Stimulated activated CD4-positive, alpha-beta T cell treated with anti-CD3 and anti-CD28 coated beads, TNF-alpha, amount 100 ng/mL, for 24 hours (primary cell): ENCODE data around the gene ABCB7.
A peak's percentile ranks its signal among the peaks of the same experiment; 100 is the strongest.
"Not testable (repeated sequence)": the region's sequence is repeated elsewhere in the genome, so short reads cannot be mapped to it uniquely, and the experiment has no call there.

Source experiments
- DNase-seq, 3 experiments: peaks; one replicate each; pipeline ENCODE4 v3.0.0-alpha.2; 2020; ENCODE audit warnings: low read depth in 3 of 3

ABCB7 gene

GRCh38 chrX:75155827-75156525 lies at the start of gene ABCB7:
ABCB7 (minus strand) TSS chrX:75156283; CDS start chrX:75156272, 11 bp downstream.
- peak; percentile 19 to 38 (median 36) for DNase-seq

GRCh38 chrX:75188415-75189206 lies 32.5 kb upstream of the ABCB7 start:
- DNase-seq, result not testable (repeated sequence)

- DNase-seq, result no peak
These were observed 25.6 kb upstream of the ABCB7 start for GRCh38 chrX:75181721-75182120.

GRCh38 chrX:75179536-75180293 lies 23.6 kb upstream of the ABCB7 start:
- not testable (repeated sequence) for DNase-seq

GRCh38 chrX:75172257-75172890 lies 16.3 kb upstream of the ABCB7 start:
- DNase-seq, result not testable (repeated sequence)

- no peak for DNase-seq
These were observed 2.0 kb upstream of the ABCB7 start for GRCh38 chrX:75158054-75158453.

GRCh38 chrX:75156531-75156945 lies 455 bp upstream of the ABCB7 start:
- DNase-seq, result no peak

- no peak for DNase-seq
These were observed 646 bp downstream of the ABCB7 start for GRCh38 chrX:75155447-75155826.

GRCh38 chrX:75154871-75155270 lies 1.2 kb downstream of the ABCB7 start:
- DNase-seq, result no peak

GRCh38 chrX:75151827-75152592 lies 4.1 kb downstream of the ABCB7 start:
- no peak for DNase-seq

- no peak for DNase-seq
These were observed 6.4 kb downstream of the ABCB7 start for GRCh38 chrX:75149654-75150053.

- DNase-seq, result no peak
These were observed 23.4 kb downstream of the ABCB7 start for GRCh38 chrX:75132672-75133071.

- DNase-seq, result no peak
These were observed 24.0 kb downstream of the ABCB7 start for GRCh38 chrX:75131973-75132627.

GRCh38 chrX:75129069-75129468 lies 27.0 kb downstream of the ABCB7 start:
- DNase-seq, result not testable (repeated sequence)

GRCh38 chrX:75118296-75118695 lies 37.8 kb downstream of the ABCB7 start:
- DNase-seq, result no peak

GRCh38 chrX:75115707-75116413 lies 40.2 kb downstream of the ABCB7 start:
- DNase-seq, result no peak

GRCh38 chrX:75114638-75115037 lies 41.4 kb downstream of the ABCB7 start:
- DNase-seq, result no peak

GRCh38 chrX:75113664-75114063 lies 42.4 kb downstream of the ABCB7 start:
- DNase-seq, result no peak

- no peak for DNase-seq
These were observed 48.1 kb downstream of the ABCB7 start for GRCh38 chrX:75107863-75108509.
